Smooth muscle cell (in vitro differentiated cells): Measurements from ENCODE around the gene SREBF1. TPM values are rescaled to one million over a fixed set of nuclear protein-coding genes. Genes with fewer than 3 reads are reported as not detected.

Experiments
- DNase-seq: peaks from one replicate; lab custom pipeline; 2025; ENCODE audit not compliant: unreplicated experiment; lab: John Stamatoyannopoulos, UW
- H2AFZ ChIP-seq: fragments of 200-600 bp; sonication (generic); 2 replicates; pipeline ENCODE4 v1.6.0; 2016; ENCODE audit warnings: antibody characterized with exemption, low read depth, mild to moderate bottlenecking
- H3F3A ChIP-seq: fragments of 200-600 bp; sonication (generic); 2 replicates; pipeline ENCODE4 v1.6.0; 2017; ENCODE audit warnings: antibody characterized with exemption, low read depth
- H3K27ac ChIP-seq: fragments of 200-600 bp; sonication (generic); 2 replicates; pipeline ENCODE4 v1.5.1; 2016; ENCODE audit warnings: low read depth, mild to moderate bottlenecking
- H3K27me3 ChIP-seq: fragments of 200-600 bp; sonication (generic); 2 replicates; pipeline ENCODE4 v1.6.1; 2016; ENCODE audit warnings: low read depth, mild to moderate bottlenecking
- H3K36me3 ChIP-seq: fragments of 200-600 bp; sonication (generic); 2 replicates; pipeline ENCODE4 v1.5.1; 2016; ENCODE audit warnings: low read depth
- H3K4me1 ChIP-seq: fragments of 200-600 bp; sonication (generic); 2 replicates; pipeline ENCODE4 v1.5.1; 2016; ENCODE audit warnings: low read depth
- H3K4me2 ChIP-seq: fragments of 200-600 bp; sonication (generic); 2 replicates; pipeline ENCODE4 v1.6.0; 2016; ENCODE audit warnings: mild to moderate bottlenecking
- H3K4me3 ChIP-seq: fragments of 200-600 bp; sonication (generic); 2 replicates; pipeline ENCODE4 v1.5.1; 2016; ENCODE audit warnings: mild to moderate bottlenecking
- H3K79me2 ChIP-seq: fragments of 200-600 bp; sonication (generic); 2 replicates; pipeline ENCODE4 v1.6.0; 2016; ENCODE audit warnings: low read depth, mild to moderate bottlenecking
- H3K9ac ChIP-seq: fragments of 200-600 bp; sonication (generic); 2 replicates; pipeline ENCODE4 v1.6.0; 2016; ENCODE audit warnings: low read depth
- H3K9me3 ChIP-seq: fragments of 200-600 bp; sonication (generic); replicated peaks from 2 replicates; pipeline ENCODE4 v1.5.1; 2016; ENCODE audit warnings: low read depth
- H4K20me1 ChIP-seq: fragments of 200-600 bp; sonication (generic); 2 replicates; pipeline ENCODE4 v1.6.0; 2016; ENCODE audit warnings: low read depth
- CTCF ChIP-seq: fragments of 200-600 bp; sonication (generic); IDR thresholded peaks from 2 replicates; pipeline ENCODE4 v1.5.1; 2017; ENCODE audit warnings: borderline replicate concordance, mild to moderate bottlenecking, antibody characterized with exemption; ENCODE audit not compliant: insufficient read depth, poor library complexity, severe bottlenecking
- WGBS: methylation state at CpG from one replicate; pipeline ENCODE4 v1.1.7; 2016; ENCODE audit warnings: low lambda C conversion rate; 5-methylcytosine and 5-hydroxymethylcytosine counted together
- polyA plus RNA-seq: library from polyadenylated mRNA; unstranded; fragments of >200 nt; fragmentation: Nextera tagmentation; extraction: Ambion mirVana; gene quantifications from 2 replicates; pipeline ENCODE4 v1.2.1, GENCODE V29; 2016
- total RNA-seq: library from RNA; depleted of rRNA; stranded (reverse); fragments of >200 nt; gene quantifications from 2 replicates; pipeline ENCODE4 v1.2.3, GENCODE V29; 2014

Gene SREBF1
- total and polyA plus RNA-seq, 2 experiments from 2014 or later = 23.5 to 45.4 TPM

- WGBS = 0% methylated on average over 38 of the region's 57 CpGs
- H3K27me3 ChIP-seq = no peaks in the 10 kb centered on the region
- H3F3A ChIP-seq = peaks cover 28% of the 10 kb centered on the region
- H3K36me3 ChIP-seq = no peaks in the 10 kb centered on the region
- no peak for DNase-seq
- H2AFZ ChIP-seq = no peak overlapping the region
- TF ChIP-seq CTCF = no peak
- H3K4me1 ChIP-seq = peaks cover 68% of the 10 kb centered on the region
- H3K79me2 ChIP-seq = peaks cover 62% of the 10 kb centered on the region
- no peaks in the 10 kb centered on the region for H3K9me3 ChIP-seq
- peak overlapping the region; percentile 99 for H3K4me2 ChIP-seq
- H3K27ac ChIP-seq = no peak overlapping the region
- H3K4me3 ChIP-seq = peak overlapping the region; percentile 60
- peak overlapping the region; percentile 26 for H3K9ac ChIP-seq
- peaks cover 100% of the 10 kb centered on the region for H4K20me1 ChIP-seq
Measured at GRCh38 chr17:17782523-17783115, 54.2 kb downstream of the SREBF1 start.

GRCh38 chr17:17781591-17782496 is 54.9 kb downstream of the SREBF1 start:
- TF ChIP-seq CTCF = no peak
- peak overlapping the region; percentile 26 for H3K9ac ChIP-seq
- peak overlapping the region; percentile 63 for H3K27ac ChIP-seq
- H3K4me2 ChIP-seq = peak overlapping the region; percentile 99
- peaks cover 34% of the 10 kb centered on the region for H3F3A ChIP-seq
- peak overlapping the region; percentile 60 for H3K4me3 ChIP-seq
- H3K36me3 ChIP-seq = no peaks in the 10 kb centered on the region
- DNase-seq = peak; percentile 72
- no peak overlapping the region for H2AFZ ChIP-seq
- peaks cover 62% of the 10 kb centered on the region for H3K4me1 ChIP-seq
- peaks cover 62% of the 10 kb centered on the region for H3K79me2 ChIP-seq
- no peaks in the 10 kb centered on the region for H3K27me3 ChIP-seq
- 2% methylated on average over 47 of the region's 88 CpGs for WGBS
- H3K9me3 ChIP-seq = no peaks in the 10 kb centered on the region
- H4K20me1 ChIP-seq = peaks cover 100% of the 10 kb centered on the region

GRCh38 chr17:17780922-17781590 is 55.7 kb downstream of the SREBF1 start:
- Histone ChIP-seq H3K9ac (no peak overlapping the region), H2AFZ (no peak overlapping the region), H3K4me1 (peaks cover 62% of the 10 kb centered on the region), H3K79me2 (peaks cover 62% of the 10 kb centered on the region), H3K4me2 (peak overlapping the region; percentile 99), H4K20me1 (peaks cover 100% of the 10 kb centered on the region), H3K27ac (peak overlapping the region; percentile 63), H3K36me3 (no peaks in the 10 kb centered on the region), H3F3A (peaks cover 34% of the 10 kb centered on the region), H3K27me3 (no peaks in the 10 kb centered on the region), H3K9me3 (no peaks in the 10 kb centered on the region), H3K4me3 (peak overlapping the region; percentile 60)
- peak; percentile 45 for DNase-seq
- WGBS = 10% methylated on average over 10 of the region's 11 CpGs
- TF ChIP-seq CTCF = peak; percentile 42
